MG63 (cell line): Measurements from ENCODE around the gene ADCY4. TPM values are rescaled to one million over a fixed set of nuclear protein-coding genes. Genes with fewer than 3 reads are reported as not detected.
"Not testable (repeated sequence)": the region's sequence is repeated elsewhere in the genome, so short reads cannot be mapped to it uniquely, and the experiment has no call there.

Experiments
- DNase-seq: peaks from one replicate; pipeline ENCODE4 v3.0.0-alpha.2; 2020
- H3K27me3 ChIP-seq: fragments of 250-450 bp; sonication (Bioruptor Pico); 2 replicates; pipeline ENCODE4 v1.5.1; 2020; ENCODE audit warnings: mild to moderate bottlenecking, moderate library complexity
- H3K36me3 ChIP-seq: fragments of 250-450 bp; sonication (Bioruptor Pico); 2 replicates; pipeline ENCODE4 v1.5.1; 2020; ENCODE audit warnings: mild to moderate bottlenecking, moderate library complexity
- H3K4me3 ChIP-seq: fragments of 250-450 bp; sonication (Bioruptor Pico); 2 replicates; pipeline ENCODE4 v1.5.1; 2020; ENCODE audit warnings: mild to moderate bottlenecking, moderate library complexity
- H3K9me3 ChIP-seq: fragments of 250-450 bp; sonication (Bioruptor Pico); 2 replicates; pipeline ENCODE4 v1.5.1; 2020; ENCODE audit warnings: mild to moderate bottlenecking, moderate library complexity
- total RNA-seq: library from RNA; depleted of rRNA; stranded (reverse); fragments of >200 nt; shearing (Covaris generic); gene quantifications from 2 replicates; pipeline ENCODE4 v1.2.3, GENCODE V29; 2014; ENCODE audit warnings: low replicate concordance

The ADCY4 gene
- total RNA-seq, 1 experiment from 2014 or later: not detected

GRCh38 chr14:24330973-24331674 is 3.7 kb downstream of the ADCY4 start:
- H3K9me3 ChIP-seq: no peaks in the 10 kb centered on the region
- H3K27me3 ChIP-seq: no peaks in the 10 kb centered on the region
- no peaks in the 10 kb centered on the region for H3K36me3 ChIP-seq
- no peak for DNase-seq
- no peak overlapping the region for H3K4me3 ChIP-seq

GRCh38 chr14:24329736-24330135 is 5.1 kb downstream of the ADCY4 start:
- DNase-seq: no peak
- no peaks in the 10 kb centered on the region for H3K9me3 ChIP-seq

GRCh38 chr14:24329073-24329663 is 5.7 kb downstream of the ADCY4 start:
- no peaks in the 10 kb centered on the region for H3K36me3 ChIP-seq
- H3K4me3 ChIP-seq: no peak overlapping the region
- DNase-seq: no peak
- no peaks in the 10 kb centered on the region for H3K9me3 ChIP-seq
- H3K27me3 ChIP-seq: no peaks in the 10 kb centered on the region

More at GRCh38 chr14:24329736-24330135, 5.1 kb downstream of the ADCY4 start:
- Histone ChIP-seq H3K4me3 (no peak overlapping the region), H3K27me3 (no peaks in the 10 kb centered on the region), H3K36me3 (no peaks in the 10 kb centered on the region)

- H3K9me3 ChIP-seq, H3K4me3 ChIP-seq, H3K36me3 ChIP-seq, H3K27me3 ChIP-seq: not testable (repeated sequence)
- DNase-seq: peak; percentile 31
These were observed 7.0 kb downstream of the ADCY4 start for GRCh38 chr14:24327914-24328313.

- no peak for DNase-seq
- no peaks in the 10 kb centered on the region for H3K36me3 ChIP-seq
- H3K27me3 ChIP-seq: no peaks in the 10 kb centered on the region
- H3K4me3 ChIP-seq: no peak overlapping the region
- no peaks in the 10 kb centered on the region for H3K9me3 ChIP-seq
These were observed 7.6 kb downstream of the ADCY4 start for GRCh38 chr14:24327303-24327702.

GRCh38 chr14:24325963-24326362 is 8.9 kb downstream of the ADCY4 start:
- Histone ChIP-seq H3K27me3 (no peaks in the 10 kb centered on the region), H3K4me3 (no peak overlapping the region), H3K36me3 (no peaks in the 10 kb centered on the region), H3K9me3 (no peaks in the 10 kb centered on the region)
- no peak for DNase-seq

- H3K4me3 ChIP-seq: no peak overlapping the region
- no peak for DNase-seq
- no peaks in the 10 kb centered on the region for H3K36me3 ChIP-seq
- H3K27me3 ChIP-seq: no peaks in the 10 kb centered on the region
- no peaks in the 10 kb centered on the region for H3K9me3 ChIP-seq
These were observed 9.8 kb downstream of the ADCY4 start for GRCh38 chr14:24325041-24325530.

- H3K27me3 ChIP-seq: no peaks in the 10 kb centered on the region
- no peak for DNase-seq
These were observed 10.8 kb downstream of the ADCY4 start for GRCh38 chr14:24324024-24324423.

GRCh38 chr14:24323341-24323740 is 11.5 kb downstream of the ADCY4 start:
- Histone ChIP-seq H3K4me3 (no peak overlapping the region), H3K9me3 (no peaks in the 10 kb centered on the region), H3K36me3 (no peaks in the 10 kb centered on the region), H3K27me3 (no peaks in the 10 kb centered on the region)
- no peak for DNase-seq

More at GRCh38 chr14:24324024-24324423, 10.8 kb downstream of the ADCY4 start:
- H3K36me3 ChIP-seq: no peaks in the 10 kb centered on the region
- H3K9me3 ChIP-seq: no peaks in the 10 kb centered on the region
- H3K4me3 ChIP-seq: no peak overlapping the region

- Histone ChIP-seq H3K4me3 (no peak overlapping the region), H3K27me3 (no peaks in the 10 kb centered on the region), H3K9me3 (no peaks in the 10 kb centered on the region), H3K36me3 (no peaks in the 10 kb centered on the region)
- no peak for DNase-seq
These were observed 12.2 kb downstream of the ADCY4 start for GRCh38 chr14:24322672-24323071.

GRCh38 chr14:24321212-24321975 is 13.5 kb downstream of the ADCY4 start:
- Histone ChIP-seq H3K27me3 (no peaks in the 10 kb centered on the region), H3K4me3 (no peak overlapping the region), H3K9me3 (no peaks in the 10 kb centered on the region), H3K36me3 (no peaks in the 10 kb centered on the region)
- no peak for DNase-seq

- Histone ChIP-seq H3K27me3 (no peaks in the 10 kb centered on the region), H3K9me3 (no peaks in the 10 kb centered on the region), H3K36me3 (no peaks in the 10 kb centered on the region), H3K4me3 (no peak overlapping the region)
- peak; percentile 23 for DNase-seq
These were observed 17.5 kb downstream of the ADCY4 start for GRCh38 chr14:24317141-24317928.

- no peak overlapping the region for H3K4me3 ChIP-seq
- H3K36me3 ChIP-seq: no peaks in the 10 kb centered on the region
- no peak for DNase-seq
- H3K27me3 ChIP-seq: no peaks in the 10 kb centered on the region
- no peaks in the 10 kb centered on the region for H3K9me3 ChIP-seq
These were observed 18.3 kb downstream of the ADCY4 start for GRCh38 chr14:24316597-24316950.

GRCh38 chr14:24315807-24316596 is 18.9 kb downstream of the ADCY4 start:
- Histone ChIP-seq H3K9me3 (no peaks in the 10 kb centered on the region), H3K36me3 (no peaks in the 10 kb centered on the region), H3K27me3 (no peaks in the 10 kb centered on the region), H3K4me3 (no peak overlapping the region)
- DNase-seq: no peak

GRCh38 chr14:24315243-24315806 is 19.5 kb downstream of the ADCY4 start:
- no peaks in the 10 kb centered on the region for H3K27me3 ChIP-seq
- no peaks in the 10 kb centered on the region for H3K36me3 ChIP-seq
- H3K4me3 ChIP-seq: no peak overlapping the region
- no peak for DNase-seq
- no peaks in the 10 kb centered on the region for H3K9me3 ChIP-seq
